ENCODE results near the gene COX8A.

Gene COX8A

GRCh38 chr11:64023712-64024710 lies 49.6 kb downstream of the COX8A start:
- no peak overlapping the region for H3K4me3 ChIP-seq (ENCODE audit: low read depth, low read length, poor library complexity, severe bottlenecking)
- no peak overlapping the region for H3K27ac ChIP-seq (ENCODE audit: low read depth, low read length, poor library complexity, severe bottlenecking)
- H3K36me3 ChIP-seq (ENCODE audit: insufficient read depth, low read length): no peaks in the 10 kb centered on the region
- no peak overlapping the region for H3K4me2 ChIP-seq (ENCODE audit: low read length)
- H3K9me3 ChIP-seq (ENCODE audit: low read length): no peaks in the 10 kb centered on the region
- TF ChIP-seq EZH2 (IDR thresholded peaks at IDR 0.05; ENCODE audit: borderline replicate concordance, low read length) (no peak), CTCF (IDR thresholded peaks at IDR 0.05; ENCODE audit: low read length) (no peak)
- H2AFZ ChIP-seq (ENCODE audit: low read length): no peak overlapping the region
- no peaks in the 10 kb centered on the region for H3K9me2 ChIP-seq (ENCODE audit: low read depth, low read length)
- H3K9ac ChIP-seq (ENCODE audit: low read length): no peak overlapping the region
- no peaks in the 10 kb centered on the region for H3K4me1 ChIP-seq (ENCODE audit: insufficient read depth, low read length, severe bottlenecking)
- no peaks in the 10 kb centered on the region for H4K20me1 ChIP-seq (ENCODE audit: insufficient read depth, low read length)
- H3F3A ChIP-seq (ENCODE audit: insufficient read depth, low read length): no peaks in the 10 kb centered on the region
- H3K27me3 ChIP-seq (ENCODE audit: insufficient read depth, low read length): peaks cover 13% of the 10 kb centered on the region
- H3K79me2 ChIP-seq (ENCODE audit: insufficient read depth, low read length): no peaks in the 10 kb centered on the region

GRCh38 chr11:64025205-64025604 lies 50.8 kb downstream of the COX8A start:
- no peaks in the 10 kb centered on the region for H3K9me2 ChIP-seq (ENCODE audit: low read depth, low read length)
- no peak overlapping the region for H3K9ac ChIP-seq (ENCODE audit: low read length)
- no peaks in the 10 kb centered on the region for H3K79me2 ChIP-seq (ENCODE audit: insufficient read depth, low read length)
- no peaks in the 10 kb centered on the region for H3K36me3 ChIP-seq (ENCODE audit: insufficient read depth, low read length)
- no peak overlapping the region for H3K27ac ChIP-seq (ENCODE audit: low read depth, low read length, poor library complexity, severe bottlenecking)
- H3K4me3 ChIP-seq (ENCODE audit: low read depth, low read length, poor library complexity, severe bottlenecking): no peak overlapping the region
- H3K9me3 ChIP-seq (ENCODE audit: low read length): no peaks in the 10 kb centered on the region
- peaks cover 13% of the 10 kb centered on the region for H3K27me3 ChIP-seq (ENCODE audit: insufficient read depth, low read length)
- H3K4me2 ChIP-seq (ENCODE audit: low read length): no peak overlapping the region
- no peaks in the 10 kb centered on the region for H3F3A ChIP-seq (ENCODE audit: insufficient read depth, low read length)
- no peak for TF ChIP-seq CTCF (IDR thresholded peaks at IDR 0.05; ENCODE audit: low read length)
- TF ChIP-seq EZH2 (IDR thresholded peaks at IDR 0.05; ENCODE audit: borderline replicate concordance, low read length): no peak
- no peaks in the 10 kb centered on the region for H4K20me1 ChIP-seq (ENCODE audit: insufficient read depth, low read length)
- H3K4me1 ChIP-seq (ENCODE audit: insufficient read depth, low read length, severe bottlenecking): no peaks in the 10 kb centered on the region
- H2AFZ ChIP-seq (ENCODE audit: low read length): no peak overlapping the region

Measured in OCI-LY1 (cell line).